HepG2 (cell line): ENCODE results near the gene CUL9. TPM values are rescaled to one million over a fixed set of nuclear protein-coding genes. Genes with fewer than 3 reads are reported as not detected.

Experiments
- AGO1 ChIP-seq: fragments of 200-400 bp; formaldehyde crosslinking; IDR thresholded peaks from 2 replicates; pipeline ENCODE4 v1.6.1; 2017; ENCODE audit warnings: mild to moderate bottlenecking, low read depth, low read length, moderate library complexity; ENCODE audit not compliant: poor library complexity, severe bottlenecking
- ASH2L ChIP-seq: fragments of 300-600, 200-600 bp; sonication (generic); IDR thresholded peaks from 2 replicates; pipeline ENCODE4 v1.7.0; 2017; ENCODE audit warnings: low read depth, mild to moderate bottlenecking, moderate library complexity, mixed read lengths, low read length; ENCODE audit not compliant: insufficient read length
- ATRX ChIP-seq: sonication (generic); formaldehyde crosslinking; IDR thresholded peaks from 2 replicates; pipeline ENCODE4 v1.4.0; 2020; ENCODE audit warnings: missing genetic modification reagents, borderline replicate concordance
- HES4 ChIP-seq: sonication (generic); formaldehyde crosslinking; IDR thresholded peaks from 2 replicates; pipeline ENCODE4 v1.9.0; 2021; ENCODE audit warnings: mild to moderate bottlenecking, missing genetic modification reagents, borderline replicate concordance
- NR2F2 ChIP-seq: IDR thresholded peaks from 2 replicates; pipeline ENCODE4 v1.6.1; 2012; ENCODE audit warnings: low read depth, inconsistent platforms, borderline replicate concordance
- RFX1 ChIP-seq: fragments of 450-650 bp; IDR thresholded peaks from 2 replicates; pipeline ENCODE4 v1.6.1; 2017
- SOX5 ChIP-seq: IDR thresholded peaks from 2 replicates; pipeline ENCODE4 v1.6.1; 2016; ENCODE audit warnings: borderline replicate concordance
- ZFP41 ChIP-seq: sonication (generic); formaldehyde crosslinking; IDR thresholded peaks from 2 replicates; pipeline ENCODE4 v1.4.0; 2020; ENCODE audit warnings: mild to moderate bottlenecking, missing genetic modification reagents, borderline replicate concordance
- ZMYM4 ChIP-seq: sonication (generic); formaldehyde crosslinking; IDR thresholded peaks from 2 replicates; pipeline ENCODE4 v1.8.1; 2023; ENCODE audit warnings: mild to moderate bottlenecking, missing genetic modification reagents
- ZNF333 ChIP-seq: sonication (generic); formaldehyde crosslinking; IDR thresholded peaks from 2 replicates; pipeline ENCODE4 v1.4.0; 2020; ENCODE audit warnings: mild to moderate bottlenecking, missing genetic modification reagents, borderline replicate concordance
- ZNF33B ChIP-seq: sonication (generic); formaldehyde crosslinking; IDR thresholded peaks from 2 replicates; pipeline ENCODE4 v1.5.1; 2020; ENCODE audit warnings: mild to moderate bottlenecking, missing genetic modification reagents
- ZNF431 ChIP-seq: sonication (generic); formaldehyde crosslinking; IDR thresholded peaks from 2 replicates; pipeline ENCODE4 v1.9.0; 2022; ENCODE audit warnings: missing genetic modification reagents, low read depth, mild to moderate bottlenecking, borderline replicate concordance
- ZNF446 ChIP-seq: sonication (generic); formaldehyde crosslinking; IDR thresholded peaks from 2 replicates; pipeline ENCODE4 v1.5.0; 2020; ENCODE audit warnings: mild to moderate bottlenecking, missing genetic modification reagents
- ZNF501 ChIP-seq: sonication (generic); formaldehyde crosslinking; IDR thresholded peaks from 2 replicates; pipeline ENCODE4 v1.5.1; 2020; ENCODE audit warnings: mild to moderate bottlenecking, moderate library complexity, missing genetic modification reagents
- ZNF510 ChIP-seq: sonication (generic); formaldehyde crosslinking; IDR thresholded peaks from 2 replicates; pipeline ENCODE4 v1.4.0; 2020; ENCODE audit warnings: low read depth, mild to moderate bottlenecking, missing genetic modification reagents
- ZNF549 ChIP-seq: sonication (generic); formaldehyde crosslinking; IDR thresholded peaks from 2 replicates; pipeline ENCODE4 v1.5.0; 2020; ENCODE audit warnings: missing genetic modification reagents
- ZNF672 ChIP-seq: sonication (generic); formaldehyde crosslinking; IDR thresholded peaks from 2 replicates; pipeline ENCODE4 v1.8.1; 2022; ENCODE audit warnings: missing genetic modification reagents
- ZNF674 ChIP-seq: sonication (generic); formaldehyde crosslinking; IDR thresholded peaks from 2 replicates; pipeline ENCODE4 v1.5.0; 2020; ENCODE audit warnings: low read depth, mild to moderate bottlenecking, missing genetic modification reagents
- ZNF83 ChIP-seq: sonication (generic); formaldehyde crosslinking; IDR thresholded peaks from 2 replicates; pipeline ENCODE4 v1.4.0; 2020; ENCODE audit warnings: missing genetic modification reagents, mild to moderate bottlenecking, borderline replicate concordance
- ZNF891 ChIP-seq: sonication (generic); formaldehyde crosslinking; IDR thresholded peaks from 2 replicates; pipeline ENCODE4 v1.5.0; 2020; ENCODE audit warnings: mild to moderate bottlenecking, missing genetic modification reagents
- ZSCAN30 ChIP-seq: sonication (generic); formaldehyde crosslinking; IDR thresholded peaks from 2 replicates; pipeline ENCODE4 v1.5.0; 2020; ENCODE audit warnings: mild to moderate bottlenecking, missing genetic modification reagents
- polyA plus RNA-seq, 8 experiments: library from polyadenylated mRNA; depleted of rRNA in 3 of 8; stranded (reverse) in 7 of 8; unstranded in 1 of 8; fragments of >200 nt; fragmentation: Illumina TruSeq in 4 of 8; extraction: Trizol in 4 of 8; gene quantifications; 2 replicates each; pipeline versions ENCODE4 v1.2.1 to v1.2.3, GENCODE V29; 2011 to 2016; ENCODE audit warnings: low read depth in 4 of 8, missing spikeins in 1 of 8, mixed read lengths in 1 of 8; ENCODE audit not compliant: insufficient read depth in 1 of 8
- total RNA-seq, 5 experiments: library from RNA; depleted of rRNA; stranded (reverse); fragments of >200 nt; fragmentation: Illumina TruSeq; extraction: Trizol; gene quantifications; 2 replicates each; pipeline ENCODE4 v1.2.3, GENCODE V29; 2016; ENCODE audit warnings: low read depth in 1 of 5
- TF ChIP-seq, protein P1 (sequence below): sonication (generic); formaldehyde crosslinking; IDR thresholded peaks from 2 replicates; pipeline ENCODE4 v1.4.0; 2020; ENCODE audit warnings: missing genetic modification reagents
- TF ChIP-seq, protein P2 (sequence below): sonication (generic); formaldehyde crosslinking; IDR thresholded peaks from 2 replicates; pipeline ENCODE4 v1.4.0; 2020; ENCODE audit warnings: missing genetic modification reagents
- TF ChIP-seq, protein P3 (sequence below): sonication (generic); formaldehyde crosslinking; IDR thresholded peaks from 2 replicates; pipeline ENCODE4 v1.4.0; 2020; ENCODE audit warnings: missing genetic modification reagents

Gene CUL9
- total and polyA plus RNA-seq, 2 of the 13 experiments (the other 11 are each of a cell fraction or from before 2014, with no cell fraction given): 11.4 to 13.7 TPM

DNA sequence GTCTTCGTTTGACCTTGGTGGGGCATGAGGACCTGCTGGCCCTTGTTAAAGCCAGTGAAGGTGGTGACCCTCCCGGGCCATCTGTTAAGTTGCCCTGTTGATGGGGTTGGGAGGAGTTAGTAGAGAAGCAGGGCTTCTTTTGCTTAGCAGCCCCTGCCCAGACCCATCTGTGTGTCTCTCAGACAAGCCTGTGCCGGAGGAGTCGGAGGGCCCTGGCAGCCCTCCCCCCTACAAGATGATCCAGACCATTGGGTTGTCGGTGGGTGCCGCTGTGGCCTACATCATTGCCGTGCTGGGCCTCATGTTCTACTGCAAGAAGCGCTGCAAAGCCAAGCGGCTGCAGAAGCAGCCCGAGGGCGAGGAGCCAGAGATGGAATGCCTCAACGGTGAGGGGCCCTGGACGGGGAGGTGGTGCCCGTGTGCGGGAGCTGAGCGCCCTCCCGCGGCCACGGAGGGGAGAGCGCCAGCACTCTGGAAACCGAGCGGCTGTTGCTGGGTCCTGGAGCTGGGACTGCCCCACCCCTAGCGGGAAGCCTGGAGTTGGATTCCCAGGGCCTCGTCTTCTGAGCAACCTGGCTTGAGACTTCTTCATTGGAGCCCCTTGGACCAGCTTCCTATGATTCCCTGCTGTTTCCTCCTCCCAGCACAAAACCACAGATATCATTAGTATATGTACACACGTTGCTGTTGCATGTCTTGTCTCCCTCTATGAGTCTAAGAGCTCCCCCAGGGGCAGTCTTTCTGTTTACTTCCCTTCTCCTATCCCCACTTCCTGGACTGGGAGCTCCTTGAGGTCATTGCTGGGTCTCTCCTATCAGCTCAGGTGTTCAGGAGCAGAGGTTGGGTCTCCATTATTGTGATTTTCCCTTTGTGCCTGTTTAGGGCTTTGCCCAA lies 38.5 kb upstream of the CUL9 start (continued):
- TF ChIP-seq, protein P1, sequence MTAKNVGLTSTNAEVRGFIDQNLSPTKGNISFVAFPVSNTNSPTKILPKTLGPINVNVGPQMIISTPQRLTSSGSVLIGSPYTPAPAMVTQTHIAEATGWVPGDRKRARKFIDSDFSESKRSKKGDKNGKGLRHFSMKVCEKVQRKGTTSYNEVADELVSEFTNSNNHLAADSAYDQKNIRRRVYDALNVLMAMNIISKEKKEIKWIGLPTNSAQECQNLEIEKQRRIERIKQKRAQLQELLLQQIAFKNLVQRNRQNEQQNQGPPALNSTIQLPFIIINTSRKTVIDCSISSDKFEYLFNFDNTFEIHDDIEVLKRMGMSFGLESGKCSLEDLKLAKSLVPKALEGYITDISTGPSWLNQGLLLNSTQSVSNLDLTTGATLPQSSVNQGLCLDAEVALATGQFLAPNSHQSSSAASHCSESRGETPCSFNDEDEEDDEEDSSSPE: 0 out of 2 replicates have a peak, but pooled peaks have one; percentile 40
- no peak for TF ChIP-seq ZNF33B (CRISPR knock-in tag)
- no peak for TF ChIP-seq ZNF83
- TF ChIP-seq, protein P2, sequence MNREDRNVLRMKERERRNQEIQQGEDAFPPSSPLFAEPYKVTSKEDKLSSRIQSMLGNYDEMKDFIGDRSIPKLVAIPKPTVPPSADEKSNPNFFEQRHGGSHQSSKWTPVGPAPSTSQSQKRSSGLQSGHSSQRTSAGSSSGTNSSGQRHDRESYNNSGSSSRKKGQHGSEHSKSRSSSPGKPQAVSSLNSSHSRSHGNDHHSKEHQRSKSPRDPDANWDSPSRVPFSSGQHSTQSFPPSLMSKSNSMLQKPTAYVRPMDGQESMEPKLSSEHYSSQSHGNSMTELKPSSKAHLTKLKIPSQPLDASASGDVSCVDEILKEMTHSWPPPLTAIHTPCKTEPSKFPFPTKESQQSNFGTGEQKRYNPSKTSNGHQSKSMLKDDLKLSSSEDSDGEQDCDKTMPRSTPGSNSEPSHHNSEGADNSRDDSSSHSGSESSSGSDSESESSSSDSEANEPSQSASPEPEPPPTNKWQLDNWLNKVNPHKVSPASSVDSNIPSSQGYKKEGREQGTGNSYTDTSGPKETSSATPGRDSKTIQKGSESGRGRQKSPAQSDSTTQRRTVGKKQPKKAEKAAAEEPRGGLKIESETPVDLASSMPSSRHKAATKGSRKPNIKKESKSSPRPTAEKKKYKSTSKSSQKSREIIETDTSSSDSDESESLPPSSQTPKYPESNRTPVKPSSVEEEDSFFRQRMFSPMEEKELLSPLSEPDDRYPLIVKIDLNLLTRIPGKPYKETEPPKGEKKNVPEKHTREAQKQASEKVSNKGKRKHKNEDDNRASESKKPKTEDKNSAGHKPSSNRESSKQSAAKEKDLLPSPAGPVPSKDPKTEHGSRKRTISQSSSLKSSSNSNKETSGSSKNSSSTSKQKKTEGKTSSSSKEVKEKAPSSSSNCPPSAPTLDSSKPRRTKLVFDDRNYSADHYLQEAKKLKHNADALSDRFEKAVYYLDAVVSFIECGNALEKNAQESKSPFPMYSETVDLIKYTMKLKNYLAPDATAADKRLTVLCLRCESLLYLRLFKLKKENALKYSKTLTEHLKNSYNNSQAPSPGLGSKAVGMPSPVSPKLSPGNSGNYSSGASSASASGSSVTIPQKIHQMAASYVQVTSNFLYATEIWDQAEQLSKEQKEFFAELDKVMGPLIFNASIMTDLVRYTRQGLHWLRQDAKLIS (CRISPR knock-in tag): 0 out of 2 replicates have a peak, but pooled peaks have one; percentile 37
- no peak for TF ChIP-seq ATRX
- 0 out of 2 replicates have a peak, but pooled peaks have one; percentile 54 for TF ChIP-seq ZNF510
- no peak for TF ChIP-seq ZSCAN30 (CRISPR knock-in tag)
- peak; percentile 50; the same call in 1 of the 2 replicates for TF ChIP-seq SOX5 (CRISPR knock-in tag)
- TF ChIP-seq ZNF672 (CRISPR knock-in tag): no peak
- TF ChIP-seq ZNF501: peak; percentile 90
- TF ChIP-seq, protein P3, sequence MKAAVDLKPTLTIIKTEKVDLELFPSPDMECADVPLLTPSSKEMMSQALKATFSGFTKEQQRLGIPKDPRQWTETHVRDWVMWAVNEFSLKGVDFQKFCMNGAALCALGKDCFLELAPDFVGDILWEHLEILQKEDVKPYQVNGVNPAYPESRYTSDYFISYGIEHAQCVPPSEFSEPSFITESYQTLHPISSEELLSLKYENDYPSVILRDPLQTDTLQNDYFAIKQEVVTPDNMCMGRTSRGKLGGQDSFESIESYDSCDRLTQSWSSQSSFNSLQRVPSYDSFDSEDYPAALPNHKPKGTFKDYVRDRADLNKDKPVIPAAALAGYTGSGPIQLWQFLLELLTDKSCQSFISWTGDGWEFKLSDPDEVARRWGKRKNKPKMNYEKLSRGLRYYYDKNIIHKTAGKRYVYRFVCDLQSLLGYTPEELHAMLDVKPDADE (CRISPR knock-in tag): no peak
- TF ChIP-seq ZNF333 (CRISPR knock-in tag): no peak
- no peak for TF ChIP-seq ZNF549 (CRISPR knock-in tag)
- TF ChIP-seq ZNF674 (CRISPR knock-in tag): 0 out of 2 replicates have a peak, but pooled peaks have one; percentile 60
- peak; percentile 22; the same call in 1 of the 2 replicates for TF ChIP-seq ZNF431 (CRISPR knock-in tag)
- no peak for TF ChIP-seq NR2F2
- peak; percentile 71 for TF ChIP-seq ZNF891 (CRISPR knock-in tag)
- TF ChIP-seq HES4 (CRISPR knock-in tag): peak; percentile 65; the same call in 1 of the 2 replicates
- TF ChIP-seq AGO1: peak; percentile 65
- TF ChIP-seq ZNF446: no peak
- TF ChIP-seq ASH2L: no peak
- TF ChIP-seq ZMYM4 (CRISPR knock-in tag): peak; percentile 75
- no peak for TF ChIP-seq RFX1
- TF ChIP-seq ZFP41: no peak
